Type B pancreatic cell (in vitro differentiated cells): ENCODE results near the gene ADAM19. TPM values are rescaled to one million over a fixed set of nuclear protein-coding genes. Genes with fewer than 3 reads are reported as not detected.

Experiments used
- DNase-seq: peaks from one replicate; pipeline ENCODE4 v3.0.0; 2021; ENCODE audit warnings: mixed read lengths; ENCODE audit not compliant: unreplicated experiment; ENCODE audit errors: extremely low spot score
- H3K27ac Mint-ChIP-seq: 2 replicates; pipeline ENCODE4 v1.8.0; 2021; ENCODE audit warnings: mild to moderate bottlenecking, mixed read lengths
- H3K27me3 Mint-ChIP-seq: 2 replicates; pipeline ENCODE4 v1.8.0; 2021; ENCODE audit warnings: mixed read lengths
- H3K36me3 Mint-ChIP-seq: 2 replicates; pipeline ENCODE4 v1.8.0; 2021; ENCODE audit warnings: mixed read lengths
- H3K4me1 Mint-ChIP-seq: one replicate; pipeline ENCODE4 v1.8.0; 2021; ENCODE audit warnings: mixed read lengths; ENCODE audit not compliant: unreplicated experiment
- H3K4me3 Mint-ChIP-seq: 2 replicates; pipeline ENCODE4 v1.8.0; 2021; ENCODE audit warnings: mild to moderate bottlenecking, mixed read lengths
- H3K9me3 Mint-ChIP-seq: 2 replicates; pipeline ENCODE4 v1.8.0; 2021; ENCODE audit warnings: mixed read lengths
- total RNA-seq: library from RNA; stranded (reverse); gene quantifications from 2 replicates; pipeline ENCODE4 v1.2.1, GENCODE V29; 2021; ENCODE audit warnings: low replicate concordance
- TF ChIP-seq, protein P1 (sequence below): fragments of 200-600 bp; sonication (generic); conservative IDR thresholded peaks from 2 replicates; pipeline ENCODE4 v1.5.0; 2021; ENCODE audit warnings: antibody characterized with exemption, mild to moderate bottlenecking

ADAM19 gene
- total RNA-seq, 1 donor from 2014 or later = 15.8 TPM

DNA sequence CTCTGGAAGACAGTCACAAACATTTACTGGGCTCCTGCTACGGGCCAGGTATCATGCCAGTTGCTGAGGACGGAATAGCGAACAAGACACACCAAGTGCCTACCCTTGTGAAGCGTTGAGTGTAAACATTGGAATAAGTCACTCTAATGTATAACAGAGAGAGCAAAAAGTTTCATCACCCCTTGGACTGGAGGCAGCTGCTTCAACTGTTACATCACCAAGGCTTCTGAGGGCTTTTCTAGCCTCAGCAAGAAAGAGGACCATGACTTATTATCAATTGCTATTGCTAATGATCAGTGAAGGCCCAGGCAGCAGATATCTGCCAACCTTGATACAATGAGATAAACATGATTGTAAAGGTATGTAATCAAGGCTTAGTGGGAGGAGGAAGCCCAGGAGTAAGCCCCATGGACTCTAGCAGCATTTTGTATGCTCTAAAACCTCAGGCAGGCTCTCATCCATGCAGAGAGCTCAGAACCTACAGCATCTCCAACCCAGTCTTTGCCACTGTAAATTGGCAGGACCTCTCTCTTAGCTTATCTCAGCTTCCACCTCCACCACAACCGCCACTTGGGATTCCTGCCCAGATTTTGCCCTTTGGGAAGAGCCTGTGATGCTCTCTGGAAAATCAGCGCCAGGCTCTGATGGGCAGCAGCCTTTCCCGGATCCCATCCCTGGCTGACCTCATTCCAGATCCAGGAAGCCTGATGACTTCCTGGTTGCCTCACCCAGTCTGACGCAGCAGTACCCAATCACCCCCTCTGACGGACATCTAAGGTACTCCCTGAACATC is 54.5 kb downstream of the ADAM19 start:
- Mint-ChIP-seq H3K9me3 (no peaks in the 10 kb centered on the region), H3K4me1 (peaks cover 12% of the 10 kb centered on the region), H3K27ac (no peak overlapping the region), H3K27me3 (peaks cover 3% of the 10 kb centered on the region), H3K36me3 (no peaks in the 10 kb centered on the region), H3K4me3 (no peak overlapping the region)
- TF ChIP-seq, protein P1, sequence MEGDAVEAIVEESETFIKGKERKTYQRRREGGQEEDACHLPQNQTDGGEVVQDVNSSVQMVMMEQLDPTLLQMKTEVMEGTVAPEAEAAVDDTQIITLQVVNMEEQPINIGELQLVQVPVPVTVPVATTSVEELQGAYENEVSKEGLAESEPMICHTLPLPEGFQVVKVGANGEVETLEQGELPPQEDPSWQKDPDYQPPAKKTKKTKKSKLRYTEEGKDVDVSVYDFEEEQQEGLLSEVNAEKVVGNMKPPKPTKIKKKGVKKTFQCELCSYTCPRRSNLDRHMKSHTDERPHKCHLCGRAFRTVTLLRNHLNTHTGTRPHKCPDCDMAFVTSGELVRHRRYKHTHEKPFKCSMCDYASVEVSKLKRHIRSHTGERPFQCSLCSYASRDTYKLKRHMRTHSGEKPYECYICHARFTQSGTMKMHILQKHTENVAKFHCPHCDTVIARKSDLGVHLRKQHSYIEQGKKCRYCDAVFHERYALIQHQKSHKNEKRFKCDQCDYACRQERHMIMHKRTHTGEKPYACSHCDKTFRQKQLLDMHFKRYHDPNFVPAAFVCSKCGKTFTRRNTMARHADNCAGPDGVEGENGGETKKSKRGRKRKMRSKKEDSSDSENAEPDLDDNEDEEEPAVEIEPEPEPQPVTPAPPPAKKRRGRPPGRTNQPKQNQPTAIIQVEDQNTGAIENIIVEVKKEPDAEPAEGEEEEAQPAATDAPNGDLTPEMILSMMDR = no peak
- no peak for DNase-seq

DNA sequence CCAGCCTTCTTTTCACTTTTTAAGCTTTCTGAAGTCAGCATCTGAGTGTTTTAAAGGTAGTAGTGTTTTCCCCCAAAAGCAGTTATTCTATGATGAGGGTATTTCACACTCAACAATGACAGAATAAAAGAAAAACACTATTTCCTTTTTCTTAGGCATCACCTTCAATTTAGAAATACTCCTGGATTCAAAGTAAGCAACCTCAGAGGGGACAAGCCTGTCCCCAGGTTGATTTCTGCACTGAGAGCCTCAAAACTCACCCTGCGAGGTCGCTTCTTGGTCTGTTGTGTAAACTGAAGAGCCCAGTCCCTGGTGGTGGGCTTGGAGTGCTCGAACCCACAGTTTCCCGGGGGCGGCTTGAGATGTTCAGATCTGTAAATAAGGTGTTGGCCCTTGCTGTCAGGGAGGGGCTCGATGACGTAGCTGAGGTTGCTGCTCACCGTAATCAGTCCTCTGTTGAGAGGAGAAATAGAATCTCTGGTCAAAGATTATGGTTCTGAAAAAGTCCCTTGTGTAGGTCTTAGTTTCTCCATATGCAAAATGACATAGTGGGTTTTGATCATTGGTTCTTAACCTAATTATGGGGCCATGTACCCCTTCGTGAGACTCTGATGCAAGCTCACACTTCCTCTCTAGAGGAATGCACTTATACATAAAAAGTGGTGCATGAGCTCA is 55.9 kb downstream of the ADAM19 start:
- Mint-ChIP-seq H3K27me3 (peaks cover 3% of the 10 kb centered on the region), H3K4me1 (peaks cover 8% of the 10 kb centered on the region), H3K36me3 (no peaks in the 10 kb centered on the region), H3K9me3 (no peaks in the 10 kb centered on the region), H3K27ac (no peak overlapping the region), H3K4me3 (no peak overlapping the region)
- no peak for DNase-seq
- TF ChIP-seq, protein P1 = no peak

DNA sequence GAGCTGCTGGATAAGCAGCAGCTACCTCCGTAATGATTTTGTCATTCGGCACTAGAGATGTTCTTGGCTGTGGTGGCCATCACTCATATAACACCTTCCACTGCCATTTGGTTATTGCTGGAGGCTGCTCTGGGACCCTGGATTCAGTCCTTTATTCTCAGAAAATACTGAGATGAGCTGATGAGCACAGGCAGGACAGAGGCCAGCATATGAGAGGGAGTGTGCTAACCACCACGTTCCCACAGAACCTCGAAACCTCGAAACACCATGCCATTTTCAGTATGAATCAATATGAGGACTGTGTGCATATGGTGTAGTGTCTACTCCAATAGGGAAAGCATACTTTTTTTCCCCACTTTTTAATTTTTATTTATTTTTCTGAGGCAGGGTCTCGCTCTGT is 56.6 kb downstream of the ADAM19 start:
- TF ChIP-seq, protein P1 = no peak
- no peak overlapping the region for H3K27ac Mint-ChIP-seq
- H3K36me3 Mint-ChIP-seq = no peaks in the 10 kb centered on the region
- DNase-seq = no peak
- H3K9me3 Mint-ChIP-seq = no peaks in the 10 kb centered on the region
- no peak overlapping the region for H3K4me3 Mint-ChIP-seq
- H3K27me3 Mint-ChIP-seq = peaks cover 3% of the 10 kb centered on the region
- peaks cover 8% of the 10 kb centered on the region for H3K4me1 Mint-ChIP-seq

GRCh38 chr5:157516626-157517325 is 58.8 kb downstream of the ADAM19 start:
- Mint-ChIP-seq H3K27ac (no peak overlapping the region), H3K4me3 (no peak overlapping the region), H3K9me3 (no peaks in the 10 kb centered on the region), H3K36me3 (peaks cover 15% of the 10 kb centered on the region), H3K4me1 (peaks cover 12% of the 10 kb centered on the region), H3K27me3 (peaks cover 7% of the 10 kb centered on the region)
- no peak for DNase-seq
- TF ChIP-seq, protein P1 = no peak

DNA sequence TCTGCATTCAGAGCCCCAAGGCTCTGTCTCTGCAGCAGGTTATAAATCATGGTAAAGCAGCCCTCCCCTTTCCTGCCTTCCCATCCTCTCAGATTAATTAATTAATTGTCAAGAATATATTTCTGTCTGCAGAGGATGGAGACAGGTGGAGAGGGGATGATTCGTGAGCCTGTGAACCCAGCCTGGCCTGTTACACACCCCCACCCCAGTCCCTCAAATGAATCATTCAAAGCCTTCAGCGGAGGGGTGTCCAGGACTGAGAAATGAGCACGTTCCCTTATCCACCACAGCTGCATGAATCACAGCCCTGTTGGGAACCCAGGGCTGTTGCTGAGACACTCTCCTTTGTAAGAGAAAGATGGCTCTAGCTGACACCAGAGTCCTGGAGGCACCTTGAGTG is 59.6 kb downstream of the ADAM19 start:
- H3K27ac Mint-ChIP-seq = no peak overlapping the region
- H3K9me3 Mint-ChIP-seq = no peaks in the 10 kb centered on the region
- TF ChIP-seq, protein P1 = no peak
- H3K4me3 Mint-ChIP-seq = no peak overlapping the region
- H3K4me1 Mint-ChIP-seq = peaks cover 12% of the 10 kb centered on the region
- no peak for DNase-seq
- H3K27me3 Mint-ChIP-seq = peaks cover 7% of the 10 kb centered on the region
- H3K36me3 Mint-ChIP-seq = peaks cover 15% of the 10 kb centered on the region
